ENCODE data around the gene MARCHF9.

Gene MARCHF9

GRCh38 chr12:57730336-57731067, 24.4 kb upstream of the MARCHF9 start:
- no peak overlapping the region for H3K14ac ChIP-seq (ENCODE audit: low read length in 2 of 2)
- no peak for DNase-seq
- no peaks in the 10 kb centered on the region for H3K9me3 ChIP-seq (ENCODE audit: control insufficient read depth, low read length)
- H3K23ac ChIP-seq (ENCODE audit: low read length in 2 of 2): no peak overlapping the region
- no peak overlapping the region for H2BK15ac ChIP-seq (ENCODE audit: low read depth, poor library complexity, severe bottlenecking)
- WGBS: 83% methylated on average over 12 of the region's 13 CpGs
- H3K9ac ChIP-seq (ENCODE audit: low read length): no peak overlapping the region
- H3K27me3 ChIP-seq (ENCODE audit: control insufficient read depth in 1 of 2, insufficient read depth in 1 of 2, low read length in 2 of 2): peaks cover 81 to 91% of the 10 kb centered on the region in 2 experiments
- H2AK5ac ChIP-seq (ENCODE audit: low read length, severe bottlenecking): no peak overlapping the region
- H3K18ac ChIP-seq (ENCODE audit: low read depth in 1 of 2, low read length in 2 of 2): no peak overlapping the region
- H4K91ac ChIP-seq (ENCODE audit: low read length): no peak overlapping the region
- peaks cover 18% of the 10 kb centered on the region for H3K4me1 ChIP-seq (ENCODE audit: control insufficient read depth, insufficient read depth, low read depth, low read length)
- H2BK5ac ChIP-seq (ENCODE audit: low read depth, low read length, poor library complexity, severe bottlenecking): no peak overlapping the region
- no peaks in the 10 kb centered on the region for H3K79me1 ChIP-seq (replicated peaks; ENCODE audit: low read length, poor library complexity, severe bottlenecking)
- H4K8ac ChIP-seq (ENCODE audit: low read length): no peak overlapping the region
- H2BK12ac ChIP-seq (ENCODE audit: low read length in 2 of 2): no peak overlapping the region
- no peak overlapping the region for H2AFZ ChIP-seq (ENCODE audit: low read depth, low read length)
- no peak overlapping the region for H3K4ac ChIP-seq (ENCODE audit: low read depth in 1 of 2, low read length in 2 of 2)
- H2BK120ac ChIP-seq (ENCODE audit: low read depth, low read length): no peak overlapping the region
- peaks cover 0 to 4% of the 10 kb centered on the region in 2 experiments for H3K36me3 ChIP-seq (ENCODE audit: control insufficient read depth in 1 of 2, insufficient read depth in 2 of 2, low read depth in 1 of 2, low read length in 2 of 2)
- H3K4me2 ChIP-seq (ENCODE audit: low read length, poor library complexity, severe bottlenecking): no peak overlapping the region
- no peak overlapping the region for H3K4me3 ChIP-seq (ENCODE audit: insufficient read depth in 1 of 2, low read depth in 1 of 2, low read length in 2 of 2)
- no peak overlapping the region for H3K27ac ChIP-seq (ENCODE audit: low read length, poor library complexity, severe bottlenecking)

- Histone ChIP-seq H3K27ac (ENCODE audit: low read length, poor library complexity, severe bottlenecking) (no peak overlapping the region), H2BK15ac (ENCODE audit: low read depth, poor library complexity, severe bottlenecking) (no peak overlapping the region), H2BK5ac (ENCODE audit: low read depth, low read length, poor library complexity, severe bottlenecking) (no peak overlapping the region), H4K8ac (ENCODE audit: low read length) (no peak overlapping the region), H3K27me3 (ENCODE audit: control insufficient read depth in 1 of 2, insufficient read depth in 1 of 2, low read length in 2 of 2) (peaks cover 92 to 93% of the 10 kb centered on the region in 2 experiments), H3K79me1 (replicated peaks; ENCODE audit: low read length, poor library complexity, severe bottlenecking) (no peaks in the 10 kb centered on the region), H3K9me3 (ENCODE audit: control insufficient read depth, low read length) (no peaks in the 10 kb centered on the region), H3K4me3 (ENCODE audit: insufficient read depth in 1 of 2, low read depth in 1 of 2, low read length in 2 of 2) (no peak overlapping the region), H4K91ac (ENCODE audit: low read length) (no peak overlapping the region), H3K18ac (ENCODE audit: low read depth in 1 of 2, low read length in 2 of 2) (no peak overlapping the region), H3K14ac (ENCODE audit: low read length in 2 of 2) (no peak overlapping the region), H3K4me1 (ENCODE audit: control insufficient read depth, insufficient read depth, low read depth, low read length) (peaks cover 14% of the 10 kb centered on the region), H3K23ac (ENCODE audit: low read length in 2 of 2) (no peak overlapping the region), H3K36me3 (ENCODE audit: control insufficient read depth in 1 of 2, insufficient read depth in 2 of 2, low read depth in 1 of 2, low read length in 2 of 2) (peaks cover 0 to 1% of the 10 kb centered on the region in 2 experiments), H3K9ac (ENCODE audit: low read length) (no peak overlapping the region), H2BK120ac (ENCODE audit: low read depth, low read length) (no peak overlapping the region), H3K4ac (ENCODE audit: low read depth in 1 of 2, low read length in 2 of 2) (no peak overlapping the region), H2AK5ac (ENCODE audit: low read length, severe bottlenecking) (no peak overlapping the region), H2AFZ (ENCODE audit: low read depth, low read length) (no peak overlapping the region), H2BK12ac (ENCODE audit: low read length in 2 of 2) (no peak overlapping the region), H3K4me2 (ENCODE audit: low read length, poor library complexity, severe bottlenecking) (no peak overlapping the region)
- DNase-seq: no peak
- WGBS: 82% methylated on average over 18 of the region's 19 CpGs
Observed at GRCh38 chr12:57731411-57732080, 23.4 kb upstream of the MARCHF9 start.

GRCh38 chr12:57732270-57732669, 22.6 kb upstream of the MARCHF9 start:
- Histone ChIP-seq H4K8ac (ENCODE audit: low read length) (no peak overlapping the region), H3K27me3 (ENCODE audit: control insufficient read depth in 1 of 2, insufficient read depth in 1 of 2, low read length in 2 of 2) (peaks cover 93 to 94% of the 10 kb centered on the region in 2 experiments), H3K27ac (ENCODE audit: low read length, poor library complexity, severe bottlenecking) (no peak overlapping the region), H3K79me1 (replicated peaks; ENCODE audit: low read length, poor library complexity, severe bottlenecking) (no peaks in the 10 kb centered on the region), H3K9me3 (ENCODE audit: control insufficient read depth, low read length) (no peaks in the 10 kb centered on the region), H3K4me3 (ENCODE audit: insufficient read depth in 1 of 2, low read depth in 1 of 2, low read length in 2 of 2) (no peak overlapping the region), H3K23ac (ENCODE audit: low read length in 2 of 2) (no peak overlapping the region), H3K4me2 (ENCODE audit: low read length, poor library complexity, severe bottlenecking) (no peak overlapping the region), H3K36me3 (ENCODE audit: control insufficient read depth in 1 of 2, insufficient read depth in 2 of 2, low read depth in 1 of 2, low read length in 2 of 2) (no peaks in the 10 kb centered on the region), H4K91ac (ENCODE audit: low read length) (no peak overlapping the region), H3K4ac (ENCODE audit: low read depth in 1 of 2, low read length in 2 of 2) (no peak overlapping the region), H2BK5ac (ENCODE audit: low read depth, low read length, poor library complexity, severe bottlenecking) (no peak overlapping the region), H2AFZ (ENCODE audit: low read depth, low read length) (no peak overlapping the region), H2BK15ac (ENCODE audit: low read depth, poor library complexity, severe bottlenecking) (no peak overlapping the region), H3K9ac (ENCODE audit: low read length) (no peak overlapping the region), H3K4me1 (ENCODE audit: control insufficient read depth, insufficient read depth, low read depth, low read length) (peaks cover 13% of the 10 kb centered on the region), H3K18ac (ENCODE audit: low read depth in 1 of 2, low read length in 2 of 2) (no peak overlapping the region), H2BK12ac (ENCODE audit: low read length in 2 of 2) (no peak overlapping the region), H2AK5ac (ENCODE audit: low read length, severe bottlenecking) (no peak overlapping the region), H2BK120ac (ENCODE audit: low read depth, low read length) (no peak overlapping the region), H3K14ac (ENCODE audit: low read length in 2 of 2) (no peak overlapping the region)
- WGBS: 75% methylated on average over 2 of the region's 4 CpGs
- no peak for DNase-seq

GRCh38 chr12:57732726-57733593, 21.9 kb upstream of the MARCHF9 start:
- no peak overlapping the region for H4K91ac ChIP-seq (ENCODE audit: low read length)
- H3K4me3 ChIP-seq (ENCODE audit: insufficient read depth in 1 of 2, low read depth in 1 of 2, low read length in 2 of 2): no peak overlapping the region
- H2BK120ac ChIP-seq (ENCODE audit: low read depth, low read length): no peak overlapping the region
- no peak overlapping the region for H3K9ac ChIP-seq (ENCODE audit: low read length)
- no peaks in the 10 kb centered on the region for H3K9me3 ChIP-seq (ENCODE audit: control insufficient read depth, low read length)
- H3K4me1 ChIP-seq (ENCODE audit: control insufficient read depth, insufficient read depth, low read depth, low read length): peaks cover 19% of the 10 kb centered on the region
- peaks cover 89 to 93% of the 10 kb centered on the region in 2 experiments for H3K27me3 ChIP-seq (ENCODE audit: control insufficient read depth in 1 of 2, insufficient read depth in 1 of 2, low read length in 2 of 2)
- H2BK12ac ChIP-seq (ENCODE audit: low read length in 2 of 2): no peak overlapping the region
- no peak overlapping the region for H3K18ac ChIP-seq (ENCODE audit: low read depth in 1 of 2, low read length in 2 of 2)
- no peak overlapping the region for H3K14ac ChIP-seq (ENCODE audit: low read length in 2 of 2)
- no peak overlapping the region for H3K27ac ChIP-seq (ENCODE audit: low read length, poor library complexity, severe bottlenecking)
- 85% methylated on average over 10 of the region's 11 CpGs for WGBS
- H2AK5ac ChIP-seq (ENCODE audit: low read length, severe bottlenecking): no peak overlapping the region
- DNase-seq: no peak
- H2AFZ ChIP-seq (ENCODE audit: low read depth, low read length): no peak overlapping the region
- H3K36me3 ChIP-seq (ENCODE audit: control insufficient read depth in 1 of 2, insufficient read depth in 2 of 2, low read depth in 1 of 2, low read length in 2 of 2): no peaks in the 10 kb centered on the region
- H2BK5ac ChIP-seq (ENCODE audit: low read depth, low read length, poor library complexity, severe bottlenecking): no peak overlapping the region
- H3K23ac ChIP-seq (ENCODE audit: low read length in 2 of 2): no peak overlapping the region
- H2BK15ac ChIP-seq (ENCODE audit: low read depth, poor library complexity, severe bottlenecking): no peak overlapping the region
- no peak overlapping the region for H4K8ac ChIP-seq (ENCODE audit: low read length)
- no peak overlapping the region for H3K4ac ChIP-seq (ENCODE audit: low read depth in 1 of 2, low read length in 2 of 2)
- no peak overlapping the region for H3K4me2 ChIP-seq (ENCODE audit: low read length, poor library complexity, severe bottlenecking)
- no peaks in the 10 kb centered on the region for H3K79me1 ChIP-seq (replicated peaks; ENCODE audit: low read length, poor library complexity, severe bottlenecking)

All from mesenchymal stem cell (in vitro differentiated cells and primary cell).